Prostate gland (tissue), 2 donors: ENCODE results near the gene BABAM2. TPM values are rescaled to one million over a fixed set of nuclear protein-coding genes. Genes with fewer than 3 reads are reported as not detected.
"Not testable (repeated sequence)": the region's sequence is repeated elsewhere in the genome, so short reads cannot be mapped to it uniquely, and the experiment has no call there.

Experiments
- DNase-seq: peaks from one replicate; pipeline ENCODE4 v3.0.0-alpha.2; 2019; ENCODE audit warnings: low spot score
- H3K27ac ChIP-seq, 2 donors: fragments of 200-600 bp; sonication (generic); 2 replicates each; pipeline ENCODE4 v1.5.1; 2017 to 2019
- H3K27me3 ChIP-seq: fragments of 200-600 bp; sonication (generic); replicated peaks from 2 replicates; pipeline ENCODE4 v1.5.1; 2019; ENCODE audit not compliant: insufficient read depth
- H3K36me3 ChIP-seq, 2 donors: fragments of 200-600 bp; sonication (generic); 1 replicate in 1 of 2; 2 replicates in 1 of 2; pipeline versions ENCODE4 v1.5.1 to v1.8.1; 2017 to 2019
- H3K4me1 ChIP-seq: fragments of 200-600 bp; sonication (generic); replicated peaks from 2 replicates; pipeline ENCODE4 v1.5.1; 2019
- H3K4me3 ChIP-seq, 2 donors: fragments of 200-600 bp; sonication (generic); 2 replicates each; pipeline ENCODE4 v1.5.1; 2017 to 2019
- H3K9me3 ChIP-seq: fragments of 200-600 bp; sonication (generic); 2 replicates; pipeline ENCODE4 v1.5.1; 2017
- POLR2A ChIP-seq: fragments of 450-650 bp; IDR thresholded peaks from one replicate; pipeline ENCODE4 v1.6.1; 2016; ENCODE audit warnings: antibody characterized with exemption, mild to moderate bottlenecking
- POLR2AphosphoS5 ChIP-seq: sonication (generic); formaldehyde crosslinking; IDR thresholded peaks from one replicate; pipeline ENCODE4 v1.6.1; 2017; ENCODE audit warnings: antibody characterized with exemption
- WGBS: methylation state at CpG from one replicate; pipeline ENCODE4 v1.1.5; 2018; 5-methylcytosine and 5-hydroxymethylcytosine counted together
- intact Hi-C: fragments of 100-400 bp; cut with DNase I; formaldehyde crosslinking; loops from one replicate; pipeline ENCODE4 v1.14.2; 2022
- total RNA-seq, 2 donors: library from RNA; depleted of rRNA; stranded (reverse); fragments of >200 nt; gene quantifications; one replicate each; pipeline ENCODE4 v1.1.0, GENCODE V29; 2016
- TF ChIP-seq, protein P1 (sequence below), 4 experiments: fragments of 200-600 bp in 2 of 4; fragments of 450-650 bp in 2 of 4; sonication (generic) in 2 of 4; IDR thresholded peaks; 1 replicate in 3 of 4; 2 replicates in 1 of 4; pipeline ENCODE4 v1.5.1; 2016 to 2019; ENCODE audit warnings: antibody characterized with exemption in 4 of 4, mild to moderate bottlenecking in 2 of 4, moderate library complexity in 2 of 4

The BABAM2 gene
- total RNA-seq, 2 donors from 2014 or later: 35.8 to 37.3 TPM

DNA sequence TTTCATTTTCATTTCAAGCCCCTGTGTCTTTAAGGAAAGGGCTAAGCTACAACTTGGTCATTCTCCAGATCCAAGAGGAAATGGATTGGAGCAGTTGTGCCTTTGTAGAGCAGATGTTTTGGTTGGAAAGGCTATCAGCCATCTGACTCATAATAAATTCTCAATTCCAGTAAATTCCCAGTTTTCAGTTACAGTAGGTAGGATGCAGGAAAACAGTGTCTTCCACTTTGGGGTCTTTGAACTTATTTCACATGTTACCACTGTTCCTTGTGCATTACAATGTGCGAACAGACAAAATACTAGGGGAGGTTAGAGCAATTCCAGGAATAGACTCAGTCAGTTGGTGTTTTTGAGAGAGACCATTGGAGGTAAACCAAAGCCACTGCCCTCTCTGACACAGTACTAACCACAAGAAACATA, 211.9 kb downstream of the BABAM2 start:
- H3K9me3 ChIP-seq: no peaks in the 10 kb centered on the region
- no peaks in the 10 kb centered on the region for H3K4me1 ChIP-seq
- H3K4me3 ChIP-seq: no peak overlapping the region
- WGBS: 41% methylated on average over 1 of the region's 1 CpG
- no peak for DNase-seq
- no peaks in the 10 kb centered on the region for H3K27me3 ChIP-seq
- TF ChIP-seq POLR2AphosphoS5: no peak
- TF ChIP-seq, protein P1, sequence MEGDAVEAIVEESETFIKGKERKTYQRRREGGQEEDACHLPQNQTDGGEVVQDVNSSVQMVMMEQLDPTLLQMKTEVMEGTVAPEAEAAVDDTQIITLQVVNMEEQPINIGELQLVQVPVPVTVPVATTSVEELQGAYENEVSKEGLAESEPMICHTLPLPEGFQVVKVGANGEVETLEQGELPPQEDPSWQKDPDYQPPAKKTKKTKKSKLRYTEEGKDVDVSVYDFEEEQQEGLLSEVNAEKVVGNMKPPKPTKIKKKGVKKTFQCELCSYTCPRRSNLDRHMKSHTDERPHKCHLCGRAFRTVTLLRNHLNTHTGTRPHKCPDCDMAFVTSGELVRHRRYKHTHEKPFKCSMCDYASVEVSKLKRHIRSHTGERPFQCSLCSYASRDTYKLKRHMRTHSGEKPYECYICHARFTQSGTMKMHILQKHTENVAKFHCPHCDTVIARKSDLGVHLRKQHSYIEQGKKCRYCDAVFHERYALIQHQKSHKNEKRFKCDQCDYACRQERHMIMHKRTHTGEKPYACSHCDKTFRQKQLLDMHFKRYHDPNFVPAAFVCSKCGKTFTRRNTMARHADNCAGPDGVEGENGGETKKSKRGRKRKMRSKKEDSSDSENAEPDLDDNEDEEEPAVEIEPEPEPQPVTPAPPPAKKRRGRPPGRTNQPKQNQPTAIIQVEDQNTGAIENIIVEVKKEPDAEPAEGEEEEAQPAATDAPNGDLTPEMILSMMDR (IDR thresholded peaks at IDR 0.05): no peak
- TF ChIP-seq POLR2A: no peak
- H3K36me3 ChIP-seq: no peaks in the 10 kb centered on the region
- H3K27ac ChIP-seq: no peak overlapping the region
- intact Hi-C loops: no loop called here

DNA sequence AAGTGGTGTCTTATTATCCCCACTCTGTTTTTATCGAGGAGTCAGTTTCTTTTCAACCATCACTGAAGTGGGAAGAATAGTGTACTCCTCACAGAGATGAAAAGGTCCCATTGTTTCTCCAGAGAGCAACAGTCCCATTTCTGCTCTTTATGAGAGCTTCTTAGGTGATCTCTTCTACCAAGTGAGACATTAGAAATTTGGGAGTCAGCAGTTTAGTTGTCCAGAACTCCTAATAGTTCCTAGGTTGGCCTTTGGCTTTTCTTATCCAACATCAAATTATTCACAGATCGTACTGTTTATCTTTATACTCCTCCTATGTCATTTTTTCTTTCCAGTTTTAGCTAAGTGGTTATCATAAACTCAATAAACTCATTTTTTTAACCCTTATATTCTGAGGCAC, 213.1 kb downstream of the BABAM2 start:
- Histone ChIP-seq H3K27ac (no peak overlapping the region), H3K9me3 (no peaks in the 10 kb centered on the region), H3K27me3 (no peaks in the 10 kb centered on the region), H3K36me3 (no peaks in the 10 kb centered on the region), H3K4me3 (no peak overlapping the region), H3K4me1 (no peaks in the 10 kb centered on the region)
- 74% methylated on average over 2 of the region's 2 CpGs for WGBS
- no peak for TF ChIP-seq POLR2A
- TF ChIP-seq POLR2AphosphoS5: no peak
- TF ChIP-seq, protein P1 (IDR thresholded peaks at IDR 0.05): no peak
- intact Hi-C loops: no loop called here
- DNase-seq: no peak

DNA sequence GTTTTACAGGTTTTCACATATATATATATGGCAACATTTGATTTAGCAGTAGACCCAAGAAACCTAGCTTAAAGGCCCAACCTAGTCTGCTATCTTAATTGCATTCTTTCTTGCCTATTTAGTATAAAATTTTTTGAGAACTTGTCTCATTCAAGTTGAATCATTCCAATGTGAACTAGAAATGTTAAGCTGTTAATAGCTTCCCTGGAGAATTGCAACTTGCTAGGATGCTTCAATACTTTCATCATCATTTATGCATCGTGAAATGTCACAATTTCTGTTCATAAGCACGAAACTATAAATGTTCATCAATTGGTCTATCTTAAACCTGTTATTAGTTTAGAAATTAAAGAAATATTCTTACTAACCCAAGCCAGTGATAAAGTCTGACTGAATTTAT, 217.6 kb downstream of the BABAM2 start:
- intact Hi-C loops: no loop called here
- Histone ChIP-seq H3K27me3 (no peaks in the 10 kb centered on the region), H3K9me3 (no peaks in the 10 kb centered on the region), H3K36me3 (no peaks in the 10 kb centered on the region), H3K4me3 (no peak overlapping the region), H3K4me1 (no peaks in the 10 kb centered on the region), H3K27ac (no peak overlapping the region)
- WGBS: 91% methylated on average over 2 of the region's 2 CpGs
- DNase-seq: no peak
- no peak for TF ChIP-seq POLR2A
- TF ChIP-seq, protein P1 (IDR thresholded peaks at IDR 0.05): no peak
- TF ChIP-seq POLR2AphosphoS5: no peak

DNA sequence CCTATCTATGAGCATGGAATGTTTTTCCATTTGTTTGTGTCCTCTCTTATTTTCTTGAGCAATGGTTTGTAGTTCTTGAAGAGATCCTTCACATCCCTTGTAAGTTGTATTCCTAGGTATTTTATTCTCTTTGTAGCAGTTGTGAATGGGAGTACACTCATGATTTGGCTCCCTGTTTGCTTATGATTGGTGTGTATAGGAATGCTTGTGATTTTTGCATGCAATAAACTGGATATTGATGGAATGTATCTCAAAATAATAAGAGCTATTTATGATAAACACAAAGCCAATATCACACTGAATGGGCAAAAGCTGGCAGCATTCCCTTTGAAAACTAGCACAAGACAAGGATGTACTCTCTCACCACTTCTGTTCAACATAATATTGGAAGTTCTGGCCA, 223.2 kb downstream of the BABAM2 start:
- H3K4me1 ChIP-seq, DNase-seq, H3K4me3 ChIP-seq, intact Hi-C loops, H3K36me3 ChIP-seq, H3K27ac ChIP-seq, H3K27me3 ChIP-seq, H3K9me3 ChIP-seq: not testable (repeated sequence)

DNA sequence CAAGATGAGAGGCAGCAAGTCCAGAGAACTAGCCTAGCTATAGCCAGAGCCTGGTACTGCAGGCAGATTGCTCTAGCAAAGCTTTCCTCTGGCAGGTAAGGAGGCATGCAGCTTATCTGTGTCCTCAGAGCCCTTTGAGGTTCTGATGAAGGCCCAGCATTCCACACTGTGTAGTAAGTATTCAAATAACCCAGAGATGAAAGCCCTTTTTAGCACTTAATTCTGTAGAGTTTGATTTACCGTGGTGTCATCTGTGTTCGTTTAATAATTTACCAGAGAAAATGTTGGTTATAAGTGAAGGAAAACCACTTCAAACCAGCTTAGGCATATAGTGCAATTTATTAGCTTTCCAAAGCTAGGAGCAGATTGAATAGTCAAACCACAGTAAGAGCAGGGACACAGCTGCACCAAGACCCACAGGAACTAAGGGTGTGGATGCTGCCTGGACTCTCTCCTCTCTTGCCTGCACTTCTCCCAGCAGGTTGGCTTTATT, 226.6 kb downstream of the BABAM2 start:
- DNase-seq: no peak
- Histone ChIP-seq H3K4me1 (no peaks in the 10 kb centered on the region), H3K9me3 (no peaks in the 10 kb centered on the region), H3K27ac (no peak overlapping the region), H3K36me3 (no peaks in the 10 kb centered on the region), H3K4me3 (no peak overlapping the region), H3K27me3 (no peaks in the 10 kb centered on the region)
- intact Hi-C loops: no loop called here
- TF ChIP-seq, protein P1 (IDR thresholded peaks at IDR 0.05): no peak
- TF ChIP-seq POLR2AphosphoS5 (no peak), POLR2A (no peak)
- 65% methylated on average over 2 of the region's 2 CpGs for WGBS
